ENCODE results near the gene KRT73. TPM values are rescaled to one million over a fixed set of nuclear protein-coding genes. Genes with fewer than 3 reads are reported as not detected.

Gene KRT73
- total and polyA plus RNA-seq, 9 of the 15 experiments (the other 6 are each of a cell fraction or from before 2014, with no cell fraction given): 0.09 to 0.18 (median 0.13) TPM; not detected in 5

- no peak for TF ChIP-seq HINFP (tag; conservative IDR thresholded peaks at IDR 0.05; ENCODE audit: low read depth)
- no peak for TF ChIP-seq ZNF165 (CRISPR knock-in tag; IDR thresholded peaks at IDR 0.05; ENCODE audit: borderline replicate concordance)
- TF ChIP-seq KAT2B (IDR thresholded peaks at IDR 0.05; ENCODE audit: low read depth, low read length): no peak
- no peak for TF ChIP-seq ZNF347 (CRISPR knock-in tag; IDR thresholded peaks at IDR 0.05; ENCODE audit: low read depth)
- TF ChIP-seq TSHZ1 (CRISPR knock-in tag; IDR thresholded peaks at IDR 0.05): no peak
- no peak for TF ChIP-seq SAFB2 (IDR thresholded peaks at IDR 0.05; ENCODE audit: borderline replicate concordance, low read depth, low read length, severe bottlenecking)
- no peak for TF ChIP-seq ZC3H11A (IDR thresholded peaks at IDR 0.05; ENCODE audit: low read depth, low read length)
- no peak for TF ChIP-seq POLR2B (IDR thresholded peaks at IDR 0.05; ENCODE audit: low read depth, partially characterized antibody)
- TF ChIP-seq FIP1L1 (IDR thresholded peaks at IDR 0.05; ENCODE audit: low read depth, low read length, poor library complexity, severe bottlenecking): no peak
- TF ChIP-seq GTF3C2 (IDR thresholded peaks at IDR 0.05; ENCODE audit: borderline replicate concordance, extremely low read depth, insufficient read length): no peak
- TF ChIP-seq TCF15 (CRISPR knock-in tag; IDR thresholded peaks at IDR 0.05): no peak
- TF ChIP-seq ZBTB34 (CRISPR knock-in tag; IDR thresholded peaks at IDR 0.05): no peak
These were observed 38.6 kb downstream of the KRT73 start (continued) for GRCh38 chr12:52579468-52580465.
